NT2/D1 (cell line): Measurements from ENCODE around the gene SLC6A5.

Source experiments
- DNase-seq: peaks from one replicate; pipeline ENCODE4 v3.0.0-alpha.2; 2011; ENCODE audit warnings: low read depth, low spot score
- H3K27me3 ChIP-seq: 2 replicates; pipeline ENCODE4 v1.6.0; 2011; ENCODE audit warnings: mild to moderate bottlenecking; ENCODE audit not compliant: insufficient read length, insufficient read depth
- H3K36me3 ChIP-seq: 2 replicates; pipeline ENCODE4 v1.6.1; 2011; ENCODE audit warnings: mild to moderate bottlenecking, low read length, mixed read lengths; ENCODE audit not compliant: insufficient read depth, insufficient read length
- H3K4me1 ChIP-seq: 2 replicates; pipeline ENCODE4 v1.5.1; 2011; ENCODE audit not compliant: insufficient read depth, insufficient read length
- H3K4me3 ChIP-seq: 2 replicates; pipeline ENCODE4 v1.5.1; 2011; ENCODE audit warnings: low read depth; ENCODE audit not compliant: insufficient read length
- H3K9ac ChIP-seq: 2 replicates; pipeline ENCODE4 v1.6.0; 2011; ENCODE audit warnings: low read depth; ENCODE audit not compliant: insufficient read length
- H3K9me3 ChIP-seq: 2 replicates; pipeline ENCODE4 v1.5.1; 2011; ENCODE audit warnings: mild to moderate bottlenecking, low read length; ENCODE audit not compliant: insufficient read depth
- SUZ12 ChIP-seq: IDR thresholded peaks from 2 replicates; pipeline ENCODE4 v1.6.1; 2011; ENCODE audit not compliant: insufficient read length, insufficient read depth; ENCODE audit errors: extremely low read depth
- YY1 ChIP-seq: IDR thresholded peaks from 2 replicates; pipeline ENCODE4 v1.6.1; 2011; ENCODE audit not compliant: insufficient read length, insufficient read depth
- ZNF274 ChIP-seq: IDR thresholded peaks from 2 replicates; pipeline ENCODE4 v1.6.1; 2011; ENCODE audit warnings: mild to moderate bottlenecking, low read depth, low read length

The SLC6A5 gene

GRCh38 chr11:20627701-20628100 is 28.3 kb downstream of the SLC6A5 start:
- TF ChIP-seq YY1: no peak
- no peak overlapping the region for H3K9ac ChIP-seq
- H3K36me3 ChIP-seq: no peaks in the 10 kb centered on the region
- H3K27me3 ChIP-seq: no peaks in the 10 kb centered on the region
- peaks cover 2% of the 10 kb centered on the region for H3K4me1 ChIP-seq
- H3K4me3 ChIP-seq: no peak overlapping the region
- H3K9me3 ChIP-seq: no peaks in the 10 kb centered on the region
- DNase-seq: no peak

GRCh38 chr11:20631519-20632168 is 32.2 kb downstream of the SLC6A5 start:
- no peaks in the 10 kb centered on the region for H3K27me3 ChIP-seq
- TF ChIP-seq ZNF274: no peak
- no peak for TF ChIP-seq SUZ12
- no peak for TF ChIP-seq YY1
- H3K9me3 ChIP-seq: no peaks in the 10 kb centered on the region
- no peaks in the 10 kb centered on the region for H3K36me3 ChIP-seq
- no peak for DNase-seq
- H3K4me3 ChIP-seq: no peak overlapping the region
- H3K4me1 ChIP-seq: no peaks in the 10 kb centered on the region
- no peak overlapping the region for H3K9ac ChIP-seq

GRCh38 chr11:20632169-20632532 is 32.7 kb downstream of the SLC6A5 start:
- TF ChIP-seq ZNF274 (no peak), SUZ12 (no peak), YY1 (no peak)

GRCh38 chr11:20634044-20634443 is 34.6 kb downstream of the SLC6A5 start:
- Histone ChIP-seq H3K4me1 (no peaks in the 10 kb centered on the region), H3K9ac (no peak overlapping the region)

More at GRCh38 chr11:20632169-20632532, 32.7 kb downstream of the SLC6A5 start:
- Histone ChIP-seq H3K36me3 (no peaks in the 10 kb centered on the region), H3K4me1 (no peaks in the 10 kb centered on the region), H3K27me3 (no peaks in the 10 kb centered on the region), H3K9ac (no peak overlapping the region), H3K4me3 (no peak overlapping the region), H3K9me3 (no peaks in the 10 kb centered on the region)
- no peak for DNase-seq

GRCh38 chr11:20634781-20635180 is 35.4 kb downstream of the SLC6A5 start:
- TF ChIP-seq SUZ12: no peak
- no peak for TF ChIP-seq YY1
- no peak for TF ChIP-seq ZNF274
- no peak overlapping the region for H3K9ac ChIP-seq
- H3K9me3 ChIP-seq: no peaks in the 10 kb centered on the region
- H3K4me1 ChIP-seq: no peaks in the 10 kb centered on the region
- no peak overlapping the region for H3K4me3 ChIP-seq
- H3K27me3 ChIP-seq: no peaks in the 10 kb centered on the region
- no peak for DNase-seq
- H3K36me3 ChIP-seq: no peaks in the 10 kb centered on the region

More at GRCh38 chr11:20634044-20634443, 34.6 kb downstream of the SLC6A5 start:
- no peaks in the 10 kb centered on the region for H3K27me3 ChIP-seq
- DNase-seq: no peak
- TF ChIP-seq SUZ12: no peak
- TF ChIP-seq YY1: no peak
- no peak for TF ChIP-seq ZNF274
- no peak overlapping the region for H3K4me3 ChIP-seq
- H3K36me3 ChIP-seq: no peaks in the 10 kb centered on the region
- no peaks in the 10 kb centered on the region for H3K9me3 ChIP-seq

GRCh38 chr11:20638074-20638473 is 38.7 kb downstream of the SLC6A5 start:
- Histone ChIP-seq H3K36me3 (no peaks in the 10 kb centered on the region), H3K4me1 (no peaks in the 10 kb centered on the region), H3K27me3 (no peaks in the 10 kb centered on the region), H3K4me3 (no peak overlapping the region), H3K9me3 (no peaks in the 10 kb centered on the region), H3K9ac (no peak overlapping the region)
- DNase-seq: no peak
- TF ChIP-seq YY1: no peak
- TF ChIP-seq ZNF274: no peak
- no peak for TF ChIP-seq SUZ12

- TF ChIP-seq YY1 (no peak), ZNF274 (no peak), SUZ12 (no peak)
- H3K4me3 ChIP-seq: no peak overlapping the region
- H3K36me3 ChIP-seq: no peaks in the 10 kb centered on the region
- no peaks in the 10 kb centered on the region for H3K27me3 ChIP-seq
- no peaks in the 10 kb centered on the region for H3K4me1 ChIP-seq
- no peaks in the 10 kb centered on the region for H3K9me3 ChIP-seq
- H3K9ac ChIP-seq: no peak overlapping the region
- no peak for DNase-seq
These were observed 40.3 kb downstream of the SLC6A5 start for GRCh38 chr11:20639688-20640087.

GRCh38 chr11:20640401-20640800 is 41.0 kb downstream of the SLC6A5 start:
- H3K9ac ChIP-seq: no peak overlapping the region
- no peaks in the 10 kb centered on the region for H3K36me3 ChIP-seq
- H3K27me3 ChIP-seq: no peaks in the 10 kb centered on the region
- TF ChIP-seq ZNF274 (no peak), SUZ12 (no peak), YY1 (no peak)
- H3K4me3 ChIP-seq: no peak overlapping the region
- no peaks in the 10 kb centered on the region for H3K4me1 ChIP-seq
- no peak for DNase-seq
- no peaks in the 10 kb centered on the region for H3K9me3 ChIP-seq
